Astrocyte (in vitro differentiated cells and primary cell): Measurements from ENCODE around the gene PARVB. TPM values are rescaled to one million over a fixed set of nuclear protein-coding genes. Genes with fewer than 3 reads are reported as not detected.
"Not testable (repeated sequence)": the region's sequence is repeated elsewhere in the genome, so short reads cannot be mapped to it uniquely, and the experiment has no call there.

Source experiments
- DNase-seq: peaks from one replicate; pipeline ENCODE4 v3.0.0-alpha.2; 2010; ENCODE audit warnings: low read depth
- FAIRE-seq: peaks from 2 replicates; lab custom pipeline; 2011; peaks lifted over from hg19 to GRCh38; lab: Jason Lieb, UNC
- H2AFZ ChIP-seq: 2 replicates; pipeline ENCODE4 v1.6.0; 2012; ENCODE audit warnings: low read depth, low read length, inconsistent platforms
- H3K27ac ChIP-seq: 2 replicates; pipeline ENCODE4 v1.5.1; 2011; ENCODE audit warnings: low read depth, low read length, inconsistent platforms
- H3K27me3 ChIP-seq: 2 replicates; pipeline ENCODE4 v1.6.0; 2011; ENCODE audit warnings: low read length, inconsistent platforms; ENCODE audit not compliant: insufficient read depth
- H3K36me3 ChIP-seq: 2 replicates; pipeline ENCODE4 v1.5.1; 2011; ENCODE audit warnings: low read length, inconsistent platforms; ENCODE audit not compliant: insufficient read depth
- H3K4me1 ChIP-seq: 2 replicates; pipeline ENCODE4 v1.5.1; 2011; ENCODE audit warnings: low read length, inconsistent platforms; ENCODE audit not compliant: insufficient read depth
- H3K4me2 ChIP-seq: 2 replicates; pipeline ENCODE4 v1.6.0; 2012; ENCODE audit warnings: low read length, inconsistent platforms
- H3K4me3 ChIP-seq: 2 replicates; pipeline ENCODE4 v1.5.1; 2011; ENCODE audit warnings: low read depth, mild to moderate bottlenecking, low read length, inconsistent platforms; ENCODE audit not compliant: insufficient read depth
- H3K79me2 ChIP-seq: 2 replicates; pipeline ENCODE4 v1.6.0; 2012; ENCODE audit warnings: mild to moderate bottlenecking, low read length, inconsistent platforms; ENCODE audit not compliant: insufficient read depth
- H3K9ac ChIP-seq: 2 replicates; pipeline ENCODE4 v1.6.0; 2012; ENCODE audit warnings: mild to moderate bottlenecking, low read length, inconsistent platforms
- H3K9me3 ChIP-seq: 2 replicates; pipeline ENCODE4 v1.5.1; 2012; ENCODE audit warnings: low read depth, mild to moderate bottlenecking, low read length, inconsistent platforms; ENCODE audit not compliant: insufficient read depth
- H4K20me1 ChIP-seq: 2 replicates; pipeline ENCODE4 v1.6.0; 2012; ENCODE audit warnings: low read length, inconsistent platforms; ENCODE audit not compliant: insufficient read depth
- H3K27ac Mint-ChIP-seq: one replicate; pipeline ENCODE4 v1.8.0; 2021; ENCODE audit warnings: mild to moderate bottlenecking, mixed read lengths; ENCODE audit not compliant: unreplicated experiment
- H3K27me3 Mint-ChIP-seq: one replicate; pipeline ENCODE4 v1.8.0; 2021; ENCODE audit warnings: low read depth, mixed read lengths; ENCODE audit not compliant: unreplicated experiment
- H3K36me3 Mint-ChIP-seq: one replicate; pipeline ENCODE4 v1.8.0; 2021; ENCODE audit warnings: low read depth, mixed read lengths; ENCODE audit not compliant: unreplicated experiment
- H3K4me1 Mint-ChIP-seq: one replicate; pipeline ENCODE4 v1.8.0; 2021; ENCODE audit warnings: low read depth, mixed read lengths; ENCODE audit not compliant: unreplicated experiment
- H3K4me3 Mint-ChIP-seq: one replicate; pipeline ENCODE4 v1.8.0; 2021; ENCODE audit warnings: mild to moderate bottlenecking, moderate library complexity, mixed read lengths; ENCODE audit not compliant: unreplicated experiment
- H3K9me3 Mint-ChIP-seq: one replicate; pipeline ENCODE4 v1.8.0; 2021; ENCODE audit warnings: mild to moderate bottlenecking, mixed read lengths; ENCODE audit not compliant: unreplicated experiment
- CTCF ChIP-seq: IDR thresholded peaks from 2 replicates; pipeline ENCODE4 v1.5.1; 2011; ENCODE audit warnings: low read depth, mild to moderate bottlenecking, inconsistent platforms, low read length, moderate library complexity; ENCODE audit not compliant: insufficient read depth
- EZH2 ChIP-seq: IDR thresholded peaks from 2 replicates; pipeline ENCODE4 v1.6.1; 2012; ENCODE audit warnings: mild to moderate bottlenecking, low read length, inconsistent platforms; ENCODE audit not compliant: insufficient read depth
- total RNA-seq: library from RNA; stranded (reverse); gene quantifications from 2 replicates; pipeline ENCODE4 v1.2.1, GENCODE V29; 2021

Gene PARVB
- total RNA-seq, 1 donor from 2014 or later: 22.0 TPM

GRCh38 chr22:44109416-44109815 is 85.3 kb downstream of the PARVB start:
- peaks cover 6% of the 10 kb centered on the region for H3K9me3 Mint-ChIP-seq
- Histone ChIP-seq H2AFZ (no peak overlapping the region), H3K79me2 (no peaks in the 10 kb centered on the region), H4K20me1 (peaks cover 3% of the 10 kb centered on the region), H3K9ac (no peak overlapping the region), H3K27ac (no peak overlapping the region), H3K4me1 (no peaks in the 10 kb centered on the region), H3K4me2 (no peak overlapping the region), H3K9me3 (no peaks in the 10 kb centered on the region), H3K27me3 (no peaks in the 10 kb centered on the region), H3K4me3 (no peak overlapping the region), H3K36me3 (no peaks in the 10 kb centered on the region)
- no peak overlapping the region for H3K4me3 Mint-ChIP-seq
- no peak overlapping the region for H3K27ac Mint-ChIP-seq
- no peak for FAIRE-seq
- H3K4me1 Mint-ChIP-seq: no peaks in the 10 kb centered on the region
- H3K27me3 Mint-ChIP-seq: peaks cover 8% of the 10 kb centered on the region
- peaks cover 6% of the 10 kb centered on the region for H3K36me3 Mint-ChIP-seq
- TF ChIP-seq CTCF (no peak), EZH2 (no peak)
- no peak for DNase-seq

- not testable (repeated sequence) for H3K36me3 Mint-ChIP-seq, H4K20me1 ChIP-seq, DNase-seq, H3K79me2 ChIP-seq, H2AFZ ChIP-seq, H3K9ac ChIP-seq, H3K27ac ChIP-seq, H3K27me3 ChIP-seq, H3K4me1 Mint-ChIP-seq, H3K4me3 Mint-ChIP-seq, FAIRE-seq, H3K4me2 ChIP-seq, H3K36me3 ChIP-seq, H3K4me1 ChIP-seq, H3K9me3 ChIP-seq, H3K27ac Mint-ChIP-seq, H3K27me3 Mint-ChIP-seq, H3K9me3 Mint-ChIP-seq, H3K4me3 ChIP-seq
Measured at GRCh38 chr22:44110656-44111055, 86.6 kb downstream of the PARVB start.

GRCh38 chr22:44111562-44112155 is 87.6 kb downstream of the PARVB start:
- Histone ChIP-seq H3K27ac (no peak overlapping the region), H3K9me3 (no peaks in the 10 kb centered on the region), H3K4me2 (no peak overlapping the region), H2AFZ (no peak overlapping the region), H3K27me3 (no peaks in the 10 kb centered on the region), H3K4me3 (no peak overlapping the region), H4K20me1 (peaks cover 3% of the 10 kb centered on the region), H3K79me2 (no peaks in the 10 kb centered on the region), H3K9ac (no peak overlapping the region), H3K36me3 (no peaks in the 10 kb centered on the region), H3K4me1 (no peaks in the 10 kb centered on the region)
- H3K36me3 Mint-ChIP-seq: no peaks in the 10 kb centered on the region
- H3K9me3 Mint-ChIP-seq: peaks cover 4% of the 10 kb centered on the region
- no peaks in the 10 kb centered on the region for H3K4me1 Mint-ChIP-seq
- peaks cover 6% of the 10 kb centered on the region for H3K27me3 Mint-ChIP-seq
- FAIRE-seq: no peak
- H3K27ac Mint-ChIP-seq: no peak overlapping the region
- DNase-seq: no peak
- TF ChIP-seq CTCF (no peak), EZH2 (no peak)
- no peak overlapping the region for H3K4me3 Mint-ChIP-seq
